ENCODE data around the gene ADARB2.

- no peak for TF ChIP-seq RAD21 (IDR thresholded peaks at IDR 0.05)
- TF ChIP-seq, protein P1, sequence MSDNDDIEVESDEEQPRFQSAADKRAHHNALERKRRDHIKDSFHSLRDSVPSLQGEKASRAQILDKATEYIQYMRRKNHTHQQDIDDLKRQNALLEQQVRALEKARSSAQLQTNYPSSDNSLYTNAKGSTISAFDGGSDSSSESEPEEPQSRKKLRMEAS (IDR thresholded peaks at IDR 0.05): no peak
- no peak for TF ChIP-seq EGR1 (IDR thresholded peaks at IDR 0.05; ENCODE audit: low read depth in 2 of 2)
- TF ChIP-seq CTCF (IDR thresholded peaks at IDR 0.05; ENCODE audit: low read depth, low read length, missing input control): no peak
- no peak for TF ChIP-seq SP1 (IDR thresholded peaks at IDR 0.05)
- no peak for TF ChIP-seq YY1 (IDR thresholded peaks at IDR 0.05)
- TF ChIP-seq, protein P2, sequence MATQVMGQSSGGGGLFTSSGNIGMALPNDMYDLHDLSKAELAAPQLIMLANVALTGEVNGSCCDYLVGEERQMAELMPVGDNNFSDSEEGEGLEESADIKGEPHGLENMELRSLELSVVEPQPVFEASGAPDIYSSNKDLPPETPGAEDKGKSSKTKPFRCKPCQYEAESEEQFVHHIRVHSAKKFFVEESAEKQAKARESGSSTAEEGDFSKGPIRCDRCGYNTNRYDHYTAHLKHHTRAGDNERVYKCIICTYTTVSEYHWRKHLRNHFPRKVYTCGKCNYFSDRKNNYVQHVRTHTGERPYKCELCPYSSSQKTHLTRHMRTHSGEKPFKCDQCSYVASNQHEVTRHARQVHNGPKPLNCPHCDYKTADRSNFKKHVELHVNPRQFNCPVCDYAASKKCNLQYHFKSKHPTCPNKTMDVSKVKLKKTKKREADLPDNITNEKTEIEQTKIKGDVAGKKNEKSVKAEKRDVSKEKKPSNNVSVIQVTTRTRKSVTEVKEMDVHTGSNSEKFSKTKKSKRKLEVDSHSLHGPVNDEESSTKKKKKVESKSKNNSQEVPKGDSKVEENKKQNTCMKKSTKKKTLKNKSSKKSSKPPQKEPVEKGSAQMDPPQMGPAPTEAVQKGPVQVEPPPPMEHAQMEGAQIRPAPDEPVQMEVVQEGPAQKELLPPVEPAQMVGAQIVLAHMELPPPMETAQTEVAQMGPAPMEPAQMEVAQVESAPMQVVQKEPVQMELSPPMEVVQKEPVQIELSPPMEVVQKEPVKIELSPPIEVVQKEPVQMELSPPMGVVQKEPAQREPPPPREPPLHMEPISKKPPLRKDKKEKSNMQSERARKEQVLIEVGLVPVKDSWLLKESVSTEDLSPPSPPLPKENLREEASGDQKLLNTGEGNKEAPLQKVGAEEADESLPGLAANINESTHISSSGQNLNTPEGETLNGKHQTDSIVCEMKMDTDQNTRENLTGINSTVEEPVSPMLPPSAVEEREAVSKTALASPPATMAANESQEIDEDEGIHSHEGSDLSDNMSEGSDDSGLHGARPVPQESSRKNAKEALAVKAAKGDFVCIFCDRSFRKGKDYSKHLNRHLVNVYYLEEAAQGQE (IDR thresholded peaks at IDR 0.05): no peak
- TF ChIP-seq TAF1 (conservative IDR thresholded peaks at IDR 0.05): no peak
These were observed 148.1 kb downstream of the ADARB2 start for GRCh38 chr10:1589257-1589656.
